Smooth muscle cell (in vitro differentiated cells): ENCODE results near the gene MAPRE2. TPM values are rescaled to one million over a fixed set of nuclear protein-coding genes. Genes with fewer than 3 reads are reported as not detected.
A peak's percentile ranks its signal among the peaks of the same experiment; 100 is the strongest.

Experiments used
- DNase-seq: peaks from one replicate; lab custom pipeline; 2025; ENCODE audit not compliant: unreplicated experiment; lab: John Stamatoyannopoulos, UW
- H2AFZ ChIP-seq: fragments of 200-600 bp; sonication (generic); 2 replicates; pipeline ENCODE4 v1.6.0; 2016; ENCODE audit warnings: antibody characterized with exemption, low read depth, mild to moderate bottlenecking
- H3F3A ChIP-seq: fragments of 200-600 bp; sonication (generic); 2 replicates; pipeline ENCODE4 v1.6.0; 2017; ENCODE audit warnings: antibody characterized with exemption, low read depth
- H3K27ac ChIP-seq: fragments of 200-600 bp; sonication (generic); 2 replicates; pipeline ENCODE4 v1.5.1; 2016; ENCODE audit warnings: low read depth, mild to moderate bottlenecking
- H3K27me3 ChIP-seq: fragments of 200-600 bp; sonication (generic); 2 replicates; pipeline ENCODE4 v1.6.1; 2016; ENCODE audit warnings: low read depth, mild to moderate bottlenecking
- H3K36me3 ChIP-seq: fragments of 200-600 bp; sonication (generic); 2 replicates; pipeline ENCODE4 v1.5.1; 2016; ENCODE audit warnings: low read depth
- H3K4me1 ChIP-seq: fragments of 200-600 bp; sonication (generic); 2 replicates; pipeline ENCODE4 v1.5.1; 2016; ENCODE audit warnings: low read depth
- H3K4me2 ChIP-seq: fragments of 200-600 bp; sonication (generic); 2 replicates; pipeline ENCODE4 v1.6.0; 2016; ENCODE audit warnings: mild to moderate bottlenecking
- H3K4me3 ChIP-seq: fragments of 200-600 bp; sonication (generic); 2 replicates; pipeline ENCODE4 v1.5.1; 2016; ENCODE audit warnings: mild to moderate bottlenecking
- H3K79me2 ChIP-seq: fragments of 200-600 bp; sonication (generic); 2 replicates; pipeline ENCODE4 v1.6.0; 2016; ENCODE audit warnings: low read depth, mild to moderate bottlenecking
- H3K9ac ChIP-seq: fragments of 200-600 bp; sonication (generic); 2 replicates; pipeline ENCODE4 v1.6.0; 2016; ENCODE audit warnings: low read depth
- H3K9me3 ChIP-seq: fragments of 200-600 bp; sonication (generic); replicated peaks from 2 replicates; pipeline ENCODE4 v1.5.1; 2016; ENCODE audit warnings: low read depth
- H4K20me1 ChIP-seq: fragments of 200-600 bp; sonication (generic); 2 replicates; pipeline ENCODE4 v1.6.0; 2016; ENCODE audit warnings: low read depth
- CTCF ChIP-seq: fragments of 200-600 bp; sonication (generic); IDR thresholded peaks from 2 replicates; pipeline ENCODE4 v1.5.1; 2017; ENCODE audit warnings: borderline replicate concordance, mild to moderate bottlenecking, antibody characterized with exemption; ENCODE audit not compliant: insufficient read depth, poor library complexity, severe bottlenecking
- WGBS: methylation state at CpG from one replicate; pipeline ENCODE4 v1.1.7; 2016; ENCODE audit warnings: low lambda C conversion rate; 5-methylcytosine and 5-hydroxymethylcytosine counted together
- polyA plus RNA-seq: library from polyadenylated mRNA; unstranded; fragments of >200 nt; fragmentation: Nextera tagmentation; extraction: Ambion mirVana; gene quantifications from 2 replicates; pipeline ENCODE4 v1.2.1, GENCODE V29; 2016
- total RNA-seq: library from RNA; depleted of rRNA; stranded (reverse); fragments of >200 nt; gene quantifications from 2 replicates; pipeline ENCODE4 v1.2.3, GENCODE V29; 2014

The MAPRE2 gene
- total and polyA plus RNA-seq, 2 experiments from 2014 or later, result 11.2 to 21.8 TPM

GRCh38 chr18:35038881-35039491 lies 2.2 kb upstream of the MAPRE2 start:
- no peak for DNase-seq
- Histone ChIP-seq H3K9me3 (no peaks in the 10 kb centered on the region), H4K20me1 (no peaks in the 10 kb centered on the region), H3K27ac (no peak overlapping the region), H3K79me2 (no peaks in the 10 kb centered on the region), H3K27me3 (no peaks in the 10 kb centered on the region), H2AFZ (no peak overlapping the region), H3K4me1 (peaks cover 15% of the 10 kb centered on the region), H3K4me3 (no peak overlapping the region), H3K4me2 (no peak overlapping the region), H3F3A (peaks cover 5% of the 10 kb centered on the region), H3K9ac (no peak overlapping the region), H3K36me3 (no peaks in the 10 kb centered on the region)
- 95% methylated on average over 2 of the region's 2 CpGs for WGBS
- TF ChIP-seq CTCF, result no peak

GRCh38 chr18:35040638-35040987 lies 600 bp upstream of the MAPRE2 start:
- H4K20me1 ChIP-seq, result no peaks in the 10 kb centered on the region
- peak overlapping the region; percentile 83 for H3K4me3 ChIP-seq
- no peaks in the 10 kb centered on the region for H3K27me3 ChIP-seq
- H3K4me2 ChIP-seq, result peak overlapping the region; percentile 94
- no peak for TF ChIP-seq CTCF
- no peaks in the 10 kb centered on the region for H3K36me3 ChIP-seq
- H3K79me2 ChIP-seq, result peaks cover 4% of the 10 kb centered on the region
- DNase-seq, result no peak
- no peaks in the 10 kb centered on the region for H3K9me3 ChIP-seq
- peaks cover 20% of the 10 kb centered on the region for H3K4me1 ChIP-seq
- H3F3A ChIP-seq, result peaks cover 5% of the 10 kb centered on the region
- peak overlapping the region; percentile 82 for H3K27ac ChIP-seq
- H3K9ac ChIP-seq, result peak overlapping the region; percentile 80
- H2AFZ ChIP-seq, result peak overlapping the region; percentile 81

GRCh38 chr18:35041815-35042387 lies 688 bp downstream of the MAPRE2 start:
- DNase-seq, result no peak
- Histone ChIP-seq H3K79me2 (peaks cover 4% of the 10 kb centered on the region), H3K9me3 (no peaks in the 10 kb centered on the region), H3K4me1 (peaks cover 20% of the 10 kb centered on the region), H3F3A (peaks cover 5% of the 10 kb centered on the region), H3K4me2 (peak overlapping the region; percentile 94), H3K27ac (peak overlapping the region; percentile 82), H3K4me3 (peak overlapping the region; percentile 83), H3K9ac (peak overlapping the region; percentile 63), H3K27me3 (no peaks in the 10 kb centered on the region), H2AFZ (peak overlapping the region; percentile 92), H4K20me1 (no peaks in the 10 kb centered on the region), H3K36me3 (no peaks in the 10 kb centered on the region)
- 4% methylated on average over 11 of the region's 11 CpGs for WGBS
- TF ChIP-seq CTCF, result no peak

- TF ChIP-seq CTCF, result no peak
- no peak for DNase-seq
- H3K4me1 ChIP-seq, result peaks cover 20% of the 10 kb centered on the region
- H4K20me1 ChIP-seq, result no peaks in the 10 kb centered on the region
- peaks cover 4% of the 10 kb centered on the region for H3K79me2 ChIP-seq
- peak overlapping the region; percentile 94 for H3K4me2 ChIP-seq
- H3K36me3 ChIP-seq, result no peaks in the 10 kb centered on the region
- H3K27me3 ChIP-seq, result no peaks in the 10 kb centered on the region
- H3F3A ChIP-seq, result peaks cover 5% of the 10 kb centered on the region
- H3K4me3 ChIP-seq, result peak overlapping the region; percentile 83
- no peak overlapping the region for H2AFZ ChIP-seq
- 55% methylated on average over 5 of the region's 5 CpGs for WGBS
- H3K9me3 ChIP-seq, result no peaks in the 10 kb centered on the region
- no peak overlapping the region for H3K27ac ChIP-seq
- no peak overlapping the region for H3K9ac ChIP-seq
These were observed 1.3 kb downstream of the MAPRE2 start for GRCh38 chr18:35042389-35043071.
